Neuronal stem cell (in vitro differentiated cells): ENCODE data around the gene CMSS1.

ENCODE experiments used
- DNase-seq: peaks from one replicate; pipeline ENCODE4 v3.0.0-alpha.2; 2013; ENCODE audit warnings: low spot score
- H2AFZ ChIP-seq: one replicate; pipeline ENCODE4 v1.6.1; 2013; ENCODE audit warnings: mild to moderate bottlenecking, low read length, inconsistent platforms
- H2AK5ac ChIP-seq: 2 replicates; pipeline ENCODE4 v1.6.1; 2013; ENCODE audit warnings: low read depth, mild to moderate bottlenecking, inconsistent platforms, low read length, moderate library complexity, mixed read lengths
- H2BK120ac ChIP-seq: 2 replicates; pipeline ENCODE4 v1.6.1; 2013; ENCODE audit warnings: low read depth, mild to moderate bottlenecking, inconsistent platforms, low read length, moderate library complexity, mixed read lengths
- H2BK12ac ChIP-seq: one replicate; pipeline ENCODE4 v1.6.1; 2013; ENCODE audit warnings: low read length, inconsistent platforms
- H2BK15ac ChIP-seq: 2 replicates; pipeline ENCODE4 v1.6.1; 2013; ENCODE audit warnings: mild to moderate bottlenecking, low read length, inconsistent platforms, mixed read lengths
- H2BK5ac ChIP-seq: one replicate; pipeline ENCODE4 v1.6.1; 2013; ENCODE audit warnings: inconsistent platforms, mild to moderate bottlenecking, low read length, moderate library complexity
- H3K14ac ChIP-seq: one replicate; pipeline ENCODE4 v1.6.1; 2013; ENCODE audit warnings: low read length, inconsistent platforms
- H3K18ac ChIP-seq: 2 replicates; pipeline ENCODE4 v1.6.1; 2013; ENCODE audit warnings: low read length, inconsistent platforms
- H3K23ac ChIP-seq: 2 replicates; pipeline ENCODE4 v1.6.1; 2013; ENCODE audit warnings: low read depth, mild to moderate bottlenecking, mixed read lengths, low read length, inconsistent platforms; ENCODE audit not compliant: poor library complexity
- H3K27ac ChIP-seq: replicated peaks from 3 replicates; pipeline ENCODE4 v1.5.1; 2013; ENCODE audit warnings: low read length, inconsistent platforms
- H3K27me3 ChIP-seq, 3 experiments: 2 replicates each; pipeline ENCODE4 v1.6.1; 2013; ENCODE audit warnings: low read length in 3 of 3, mild to moderate bottlenecking in 2 of 3, inconsistent platforms in 1 of 3, low read depth in 1 of 3, mixed read lengths in 1 of 3, moderate library complexity in 1 of 3; ENCODE audit not compliant: control insufficient read depth in 3 of 3, insufficient read depth in 3 of 3
- H3K36me3 ChIP-seq, 2 donors: replicated peaks in 1 of 2; 2 replicates each; pipeline ENCODE4 v1.6.1; 2013; ENCODE audit warnings: low read length in 2 of 2; ENCODE audit not compliant: control insufficient read depth in 2 of 2, insufficient read depth in 2 of 2
- H3K4ac ChIP-seq: 2 replicates; pipeline ENCODE4 v1.6.1; 2013; ENCODE audit warnings: inconsistent platforms, mild to moderate bottlenecking, low read length, moderate library complexity
- H3K4me1 ChIP-seq, 2 donors: 1 replicate in 1 of 2; 2 replicates in 1 of 2; pipeline ENCODE4 v1.6.1; 2013; ENCODE audit warnings: low read length in 2 of 2, low read depth in 1 of 2; ENCODE audit not compliant: control insufficient read depth in 2 of 2, insufficient read depth in 1 of 2
- H3K4me2 ChIP-seq: one replicate; pipeline ENCODE4 v1.6.1; 2013; ENCODE audit warnings: mild to moderate bottlenecking, low read length, inconsistent platforms; ENCODE audit not compliant: insufficient read depth, poor library complexity, severe bottlenecking
- H3K4me3 ChIP-seq, 2 donors: 2 replicates each; pipeline ENCODE4 v1.5.1; 2013; ENCODE audit warnings: low read length in 2 of 2, mild to moderate bottlenecking in 2 of 2, inconsistent platforms in 1 of 2, moderate library complexity in 1 of 2
- H3K79me1 ChIP-seq: one replicate; pipeline ENCODE4 v1.6.1; 2013; ENCODE audit warnings: low read depth, mild to moderate bottlenecking, inconsistent platforms, low read length, moderate library complexity
- H3K9ac ChIP-seq: one replicate; pipeline ENCODE4 v1.6.1; 2013; ENCODE audit warnings: mild to moderate bottlenecking, low read depth, low read length, inconsistent platforms; ENCODE audit not compliant: poor library complexity
- H3K9me3 ChIP-seq, 2 donors: replicated peaks in 1 of 2; 2 replicates each; pipeline versions ENCODE3 to v1.6.1; 2013; ENCODE audit warnings: low read length in 2 of 2, mild to moderate bottlenecking in 2 of 2, inconsistent platforms in 1 of 2, low read depth in 1 of 2, mixed read lengths in 1 of 2, moderate library complexity in 1 of 2; ENCODE audit not compliant: control insufficient read depth in 2 of 2, insufficient read depth in 1 of 2
- H4K8ac ChIP-seq: one replicate; pipeline ENCODE4 v1.6.1; 2013; ENCODE audit warnings: low read depth, mild to moderate bottlenecking, inconsistent platforms, low read length, moderate library complexity
- H4K91ac ChIP-seq: one replicate; pipeline ENCODE4 v1.6.1; 2013; ENCODE audit warnings: low read length, low read depth, mild to moderate bottlenecking, inconsistent platforms; ENCODE audit not compliant: poor library complexity
- WGBS, 2 donors: extraction: QIAGEN DNeasy Blood & Tissue Kit; methylation state at CpG; one replicate each; pipeline ENCODE4 v1.1.7; 2013; ENCODE audit warnings: missing lambda C conversion rate in 2 of 2, mixed read lengths in 1 of 2; ENCODE audit not compliant: insufficient read length in 2 of 2, insufficient replicate concordance in 1 of 2; ENCODE audit errors: extremely low coverage in 2 of 2; 5-methylcytosine and 5-hydroxymethylcytosine counted together

Gene CMSS1

GRCh38 chr3:100076731-100077529 is 259.3 kb downstream of the CMSS1 start:
- no peak overlapping the region for H4K8ac ChIP-seq
- H3K14ac ChIP-seq: no peak overlapping the region
- peak overlapping the region; percentile 3 for H2AFZ ChIP-seq
- no peaks in the 10 kb centered on the region for H3K79me1 ChIP-seq
- no peak overlapping the region for H3K18ac ChIP-seq
- no peak overlapping the region for H2BK5ac ChIP-seq
- WGBS, 2 donors: no CpG with 5 or more reads among the region's 7 CpGs
- peaks cover 4 to 16% of the 10 kb centered on the region in 2 donors for H3K4me1 ChIP-seq
- no peaks in the 10 kb centered on the region for H3K27me3 ChIP-seq
- H3K9me3 ChIP-seq: no peaks in the 10 kb centered on the region
- H2BK15ac ChIP-seq: no peak overlapping the region
- no peak overlapping the region for H3K4ac ChIP-seq
- no peak overlapping the region for H3K4me3 ChIP-seq
- no peak overlapping the region for H3K4me2 ChIP-seq
- H3K36me3 ChIP-seq: no peaks in the 10 kb centered on the region
- no peak overlapping the region for H3K9ac ChIP-seq
- H2AK5ac ChIP-seq: no peak overlapping the region
- no peak overlapping the region for H4K91ac ChIP-seq
- H3K23ac ChIP-seq: no peak overlapping the region
- no peak overlapping the region for H3K27ac ChIP-seq
- no peak overlapping the region for H2BK12ac ChIP-seq
- no peak for DNase-seq
- H2BK120ac ChIP-seq: no peak overlapping the region

- peaks cover 0 to 13% of the 10 kb centered on the region in 2 donors for H3K9me3 ChIP-seq
- H2AFZ ChIP-seq: no peak overlapping the region
- H4K91ac ChIP-seq: no peak overlapping the region
- no peak overlapping the region for H2BK15ac ChIP-seq
- no peak overlapping the region for H3K14ac ChIP-seq
- no peak overlapping the region for H4K8ac ChIP-seq
- no peak overlapping the region for H2BK120ac ChIP-seq
- DNase-seq: no peak
- no peaks in the 10 kb centered on the region for H3K79me1 ChIP-seq
- no peak overlapping the region for H3K27ac ChIP-seq
- WGBS, 2 donors: no CpG with 5 or more reads among the region's 1 CpG
- H3K4me2 ChIP-seq: no peak overlapping the region
- no peak overlapping the region for H2AK5ac ChIP-seq
- no peak overlapping the region for H2BK5ac ChIP-seq
- H3K4me1 ChIP-seq: peaks cover 0 to 13% of the 10 kb centered on the region in 2 donors
- H3K9ac ChIP-seq: no peak overlapping the region
- H3K27me3 ChIP-seq: no peaks in the 10 kb centered on the region
- no peaks in the 10 kb centered on the region for H3K36me3 ChIP-seq
- no peak overlapping the region for H3K18ac ChIP-seq
- H3K4me3 ChIP-seq: no peak overlapping the region
- H3K23ac ChIP-seq: no peak overlapping the region
- no peak overlapping the region for H3K4ac ChIP-seq
- no peak overlapping the region for H2BK12ac ChIP-seq
Measured at GRCh38 chr3:100079328-100079727, 261.7 kb downstream of the CMSS1 start.

- H3K14ac ChIP-seq: no peak overlapping the region
- H3K9ac ChIP-seq: no peak overlapping the region
- no peak overlapping the region for H2AFZ ChIP-seq
- H3K23ac ChIP-seq: no peak overlapping the region
- no peak overlapping the region for H3K18ac ChIP-seq
- H3K4me2 ChIP-seq: no peak overlapping the region
- whole genome bisulfite sequencing, 2 donors: no CpG with 5 or more reads among the region's 2 CpGs
- no peak overlapping the region for H2BK120ac ChIP-seq
- H3K79me1 ChIP-seq: no peaks in the 10 kb centered on the region
- H3K36me3 ChIP-seq: no peaks in the 10 kb centered on the region
- DNase-seq: no peak
- no peak overlapping the region for H3K27ac ChIP-seq
- H2BK5ac ChIP-seq: no peak overlapping the region
- H3K4me3 ChIP-seq: no peak overlapping the region
- H2AK5ac ChIP-seq: no peak overlapping the region
- no peak overlapping the region for H4K91ac ChIP-seq
- H3K4ac ChIP-seq: no peak overlapping the region
- no peaks in the 10 kb centered on the region for H3K27me3 ChIP-seq
- H2BK12ac ChIP-seq: no peak overlapping the region
- H2BK15ac ChIP-seq: no peak overlapping the region
- peaks cover 0 to 13% of the 10 kb centered on the region in 2 donors for H3K9me3 ChIP-seq
- no peak overlapping the region for H4K8ac ChIP-seq
- H3K4me1 ChIP-seq: peaks cover 0 to 19% of the 10 kb centered on the region in 2 donors
Measured at GRCh38 chr3:100080573-100080972, 262.9 kb downstream of the CMSS1 start.

DNA sequence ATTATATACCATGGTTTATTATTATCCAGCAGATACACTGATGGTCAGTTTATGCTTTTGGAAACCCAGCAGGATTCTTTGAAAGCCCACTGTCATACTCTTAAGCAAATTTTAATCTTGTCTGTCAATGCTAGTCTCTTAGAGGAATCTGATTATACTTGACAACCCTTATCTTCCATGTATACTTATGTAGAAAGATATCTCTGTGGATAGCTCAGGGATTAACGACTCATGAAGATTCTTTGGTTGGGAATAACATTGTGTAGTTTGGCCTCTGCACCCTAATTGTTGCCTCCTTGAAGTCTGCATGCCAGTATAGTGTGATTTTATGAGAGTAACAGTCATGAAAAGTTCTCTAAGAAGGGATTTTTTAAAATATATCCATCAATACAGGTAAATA is 263.6 kb downstream of the CMSS1 start:
- Histone ChIP-seq H2AK5ac (no peak overlapping the region), H2BK120ac (no peak overlapping the region), H3K4me2 (no peak overlapping the region), H3K4me3 (no peak overlapping the region), H2BK12ac (no peak overlapping the region), H3K14ac (no peak overlapping the region), H3K36me3 (no peaks in the 10 kb centered on the region), H4K91ac (no peak overlapping the region), H3K27ac (no peak overlapping the region), H3K9me3 (peaks cover 0 to 13% of the 10 kb centered on the region in 2 donors), H2BK5ac (no peak overlapping the region), H3K27me3 (no peaks in the 10 kb centered on the region), H3K9ac (no peak overlapping the region), H2AFZ (no peak overlapping the region), H3K18ac (no peak overlapping the region), H3K4me1 (peaks cover 0 to 26% of the 10 kb centered on the region in 2 donors), H3K79me1 (no peaks in the 10 kb centered on the region), H4K8ac (no peak overlapping the region), H3K23ac (no peak overlapping the region), H2BK15ac (no peak overlapping the region), H3K4ac (no peak overlapping the region)
- DNase-seq: no peak
- WGBS, 2 donors: no CpG with 5 or more reads among the region's 1 CpG
